Parathyroid adenoma (tissue), 2 donors: Measurements from ENCODE around the gene PRLH.

Experiments
- H2AFZ ChIP-seq: fragments of 300-600 bp; sonication (generic); one replicate; pipeline ENCODE4 v1.7.0; 2017; ENCODE audit warnings: antibody characterized with exemption, mild to moderate bottlenecking
- H3K27ac ChIP-seq: fragments of 300-600 bp; sonication (generic); one replicate; pipeline ENCODE4 v1.7.0; 2017
- H3K27me3 ChIP-seq: fragments of 300-600 bp; sonication (generic); one replicate; pipeline ENCODE4 v1.7.0; 2017; ENCODE audit warnings: low read length; ENCODE audit not compliant: control insufficient read depth, insufficient read depth
- H3K36me3 ChIP-seq: fragments of 300-600 bp; sonication (generic); one replicate; pipeline ENCODE4 v1.7.0; 2017; ENCODE audit warnings: low read length; ENCODE audit not compliant: control insufficient read depth, insufficient read depth
- H3K4me1 ChIP-seq: fragments of 300-600 bp; sonication (generic); one replicate; pipeline ENCODE4 v1.7.0; 2017; ENCODE audit warnings: control low read depth
- H3K4me2 ChIP-seq: fragments of 300-600 bp; sonication (generic); one replicate; pipeline ENCODE4 v1.7.0; 2017; ENCODE audit warnings: low read length
- H3K4me3 ChIP-seq: fragments of 300-600 bp; sonication (generic); one replicate; pipeline ENCODE4 v1.7.0; 2017; ENCODE audit warnings: low read depth, low read length
- H3K79me2 ChIP-seq: fragments of 300-600 bp; sonication (generic); one replicate; pipeline ENCODE4 v1.7.0; 2017; ENCODE audit warnings: control low read depth
- H3K9ac ChIP-seq: fragments of 300-600 bp; sonication (generic); one replicate; pipeline ENCODE4 v1.7.0; 2017; ENCODE audit warnings: mild to moderate bottlenecking
- H3K9me3 ChIP-seq: fragments of 300-600 bp; sonication (generic); one replicate; pipeline ENCODE4 v1.7.0; 2017; ENCODE audit warnings: low read length; ENCODE audit not compliant: control insufficient read depth
- CTCF ChIP-seq: fragments of 300-600 bp; sonication (generic); IDR thresholded peaks from one replicate; pipeline ENCODE4 v1.7.0; 2017; ENCODE audit warnings: antibody characterized with exemption, mild to moderate bottlenecking
- donor health status: primary hyperparathyroidism.

Gene PRLH

GRCh38 chr2:237547841-237548416 lies 18.4 kb upstream of the PRLH start:
- Histone ChIP-seq H3K4me2 (no peak overlapping the region), H3K9me3 (no peaks in the 10 kb centered on the region), H2AFZ (no peak overlapping the region), H3K27me3 (no peaks in the 10 kb centered on the region), H3K9ac (no peak overlapping the region), H3K4me1 (no peaks in the 10 kb centered on the region), H3K36me3 (no peaks in the 10 kb centered on the region), H3K79me2 (no peaks in the 10 kb centered on the region), H3K4me3 (no peak overlapping the region), H3K27ac (no peak overlapping the region)
- TF ChIP-seq CTCF, result no peak

GRCh38 chr2:237549216-237549615 lies 17.2 kb upstream of the PRLH start:
- Histone ChIP-seq H3K9me3 (no peaks in the 10 kb centered on the region), H3K4me3 (no peak overlapping the region), H3K4me2 (no peak overlapping the region), H3K4me1 (no peaks in the 10 kb centered on the region), H3K36me3 (no peaks in the 10 kb centered on the region), H3K79me2 (no peaks in the 10 kb centered on the region), H3K27ac (no peak overlapping the region), H3K27me3 (no peaks in the 10 kb centered on the region), H3K9ac (no peak overlapping the region), H2AFZ (no peak overlapping the region)
- no peak for TF ChIP-seq CTCF

- no peak for TF ChIP-seq CTCF
- Histone ChIP-seq H3K9ac (no peak overlapping the region), H3K4me2 (no peak overlapping the region), H3K27me3 (no peaks in the 10 kb centered on the region), H3K79me2 (no peaks in the 10 kb centered on the region), H3K36me3 (no peaks in the 10 kb centered on the region), H3K4me1 (no peaks in the 10 kb centered on the region), H2AFZ (no peak overlapping the region), H3K4me3 (no peak overlapping the region), H3K9me3 (no peaks in the 10 kb centered on the region), H3K27ac (no peak overlapping the region)
Measured at GRCh38 chr2:237549643-237550415, 16.5 kb upstream of the PRLH start.

- no peak overlapping the region for H2AFZ ChIP-seq
- no peak overlapping the region for H3K4me2 ChIP-seq
- no peaks in the 10 kb centered on the region for H3K79me2 ChIP-seq
- no peaks in the 10 kb centered on the region for H3K4me1 ChIP-seq
- no peak for TF ChIP-seq CTCF
- H3K9me3 ChIP-seq, result no peaks in the 10 kb centered on the region
- no peak overlapping the region for H3K4me3 ChIP-seq
- no peak overlapping the region for H3K27ac ChIP-seq
- no peaks in the 10 kb centered on the region for H3K27me3 ChIP-seq
- H3K9ac ChIP-seq, result no peak overlapping the region
- no peaks in the 10 kb centered on the region for H3K36me3 ChIP-seq
Measured at GRCh38 chr2:237551071-237551574, 15.3 kb upstream of the PRLH start.
